Measurements from ENCODE around the gene GMCL1.
A peak's percentile ranks its signal among the peaks of the same experiment; 100 is the strongest.
"Not testable (repeated sequence)": the region's sequence is repeated elsewhere in the genome, so short reads cannot be mapped to it uniquely, and the experiment has no call there.

Gene GMCL1

DNA sequence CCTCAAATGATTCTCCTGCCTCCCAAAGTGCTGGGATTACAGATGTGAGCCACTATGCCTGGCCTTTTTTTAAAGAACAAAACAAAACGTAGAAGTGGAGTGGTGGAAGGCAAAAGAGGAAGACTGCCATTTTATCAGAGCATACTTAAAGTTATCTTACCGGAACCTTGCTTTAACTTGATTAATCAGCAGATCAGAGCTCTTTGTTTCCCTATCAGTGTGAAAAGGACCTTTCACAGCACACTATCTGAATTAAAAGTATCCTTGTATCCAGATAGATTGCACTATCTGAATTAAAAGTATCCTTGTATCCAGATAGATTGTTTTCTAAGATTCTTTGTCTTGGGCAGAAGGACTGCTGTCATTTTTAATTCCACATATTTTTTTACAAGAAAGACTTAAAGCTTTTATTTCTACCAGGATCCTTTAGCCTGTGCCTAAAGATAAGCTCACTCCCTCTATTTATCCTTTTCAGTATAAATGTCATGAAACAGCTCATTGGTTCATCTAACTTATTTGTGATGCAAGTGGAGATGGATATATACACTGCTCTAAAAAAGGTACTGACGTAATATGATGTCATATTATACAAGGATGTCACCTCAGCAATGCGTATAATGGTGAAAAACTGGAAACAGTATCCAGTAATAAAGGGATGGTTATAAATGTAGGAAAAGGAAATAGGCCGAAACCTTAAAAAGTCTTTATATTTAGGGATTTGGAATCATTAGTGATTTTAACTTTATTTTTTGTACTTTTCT is 17.8 kb downstream of the GMCL1 start:
- DNase-seq (ENCODE audit: low read depth in 3 of 3, low spot score in 1 of 3) = no peak

DNA sequence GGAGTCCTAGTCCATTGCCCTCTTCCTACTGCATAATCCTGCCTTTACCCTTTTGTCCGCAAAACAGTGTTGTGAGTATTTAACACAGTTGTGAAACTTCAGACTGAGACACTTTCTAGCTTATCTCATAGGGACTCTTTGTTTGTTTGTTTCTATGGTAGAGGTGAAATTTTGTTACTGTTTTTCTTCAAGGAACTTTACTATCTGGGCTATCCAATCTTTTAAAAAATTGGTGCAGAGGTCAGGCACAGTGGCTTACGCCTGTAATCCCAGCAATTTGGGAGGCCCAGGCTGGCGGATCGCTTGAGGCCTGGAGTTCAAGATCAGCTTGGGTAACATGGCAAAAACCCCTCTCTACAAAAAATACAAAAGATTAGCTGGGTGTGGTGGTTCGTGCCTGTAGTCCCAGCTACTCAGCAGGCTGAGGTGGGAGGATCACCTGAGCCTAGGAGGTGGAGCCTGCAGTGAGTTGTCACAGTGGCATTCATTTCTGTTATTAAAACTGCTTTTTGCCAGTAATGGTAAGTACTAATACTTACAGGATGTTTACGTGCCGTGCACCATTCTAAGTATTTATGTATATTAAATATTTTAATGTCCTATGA is 18.8 kb downstream of the GMCL1 start:
- DNase-seq (ENCODE audit: low read depth in 3 of 3, low spot score in 1 of 3) = no peak

DNA sequence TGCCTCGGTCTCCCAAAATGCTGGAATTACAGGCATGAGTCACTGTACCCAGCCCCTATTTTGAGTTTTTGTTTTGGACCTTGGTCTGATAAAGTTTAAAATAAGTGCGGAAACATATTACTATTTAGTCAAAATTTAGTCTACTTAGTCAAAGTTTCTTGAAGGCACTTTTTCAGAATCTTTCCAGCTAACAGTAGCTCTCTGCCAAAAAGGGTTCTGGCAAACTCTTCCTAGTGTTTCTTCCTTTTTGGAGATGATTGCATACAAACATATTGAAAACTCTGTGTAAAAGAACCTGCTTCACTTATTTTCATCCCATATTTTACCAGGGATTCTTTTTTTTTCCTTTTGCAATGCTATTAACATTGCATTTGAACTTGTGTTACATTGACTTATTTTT is 28.8 kb downstream of the GMCL1 start:
- no peak for DNase-seq (ENCODE audit: low read depth in 3 of 3, low spot score in 1 of 3)

DNA sequence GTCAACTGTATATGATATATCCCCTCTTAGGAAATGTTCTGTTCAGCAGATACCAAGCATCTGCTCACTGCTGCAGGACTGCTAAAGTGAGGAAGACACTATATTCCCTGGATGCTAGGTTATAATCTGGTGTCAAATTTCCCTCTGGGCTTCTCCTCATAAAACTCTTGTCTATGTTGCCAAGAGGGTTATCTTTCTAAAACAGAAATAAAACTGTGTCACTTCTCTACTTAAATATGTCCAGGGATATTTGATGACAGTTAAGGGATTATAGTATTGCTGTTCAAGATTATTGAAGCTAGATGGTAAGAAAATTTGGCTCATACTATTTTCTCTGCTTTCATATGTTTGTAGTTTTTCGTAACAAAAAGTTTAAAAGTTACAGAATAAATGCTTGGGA is 33.8 kb downstream of the GMCL1 start:
- no peak for DNase-seq (ENCODE audit: low read depth in 3 of 3, low spot score in 1 of 3)

DNA sequence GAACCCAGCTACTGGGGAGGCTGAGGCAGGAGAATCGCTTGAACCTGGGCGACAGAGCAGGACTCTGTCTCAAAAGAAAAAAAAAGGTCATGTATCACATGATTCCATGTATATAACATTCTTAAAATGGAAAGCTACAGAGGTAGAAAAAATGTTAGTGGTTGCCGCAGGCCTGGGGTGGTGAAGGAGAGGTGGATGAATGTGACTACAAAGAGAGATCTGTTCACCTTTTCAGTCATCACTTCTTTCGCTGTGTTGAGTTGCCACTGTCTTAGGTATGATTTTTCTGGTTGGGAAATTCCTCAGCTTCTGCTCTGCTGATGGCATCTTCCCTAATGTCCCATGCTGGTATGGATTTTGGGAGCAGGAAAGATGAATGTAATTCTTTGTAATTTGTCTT is 59.0 kb downstream of the GMCL1 start:
- DNase-seq (ENCODE audit: low read depth in 3 of 3, low spot score in 1 of 3) = no peak

DNA sequence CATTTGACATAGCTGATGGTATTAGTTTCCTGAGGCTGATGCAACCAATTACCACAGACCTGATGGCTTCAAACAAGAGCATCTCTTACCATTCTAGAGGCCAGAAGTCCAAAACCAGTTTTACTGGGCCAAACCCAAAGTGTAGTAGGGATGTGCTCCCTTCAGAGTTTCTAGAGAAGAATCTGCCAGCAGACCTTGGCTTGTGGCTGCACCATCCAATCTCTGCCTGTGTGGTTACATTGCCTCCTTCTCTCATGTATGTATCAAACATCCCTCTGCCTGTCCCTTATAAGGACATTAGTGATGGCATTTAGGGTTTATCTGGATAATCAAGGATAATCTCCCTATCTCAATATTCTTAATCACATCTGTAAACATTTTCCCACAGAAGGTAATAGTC is 59.8 kb downstream of the GMCL1 start:
- DNase-seq (ENCODE audit: low read depth in 3 of 3, low spot score in 1 of 3) = no peak

DNA sequence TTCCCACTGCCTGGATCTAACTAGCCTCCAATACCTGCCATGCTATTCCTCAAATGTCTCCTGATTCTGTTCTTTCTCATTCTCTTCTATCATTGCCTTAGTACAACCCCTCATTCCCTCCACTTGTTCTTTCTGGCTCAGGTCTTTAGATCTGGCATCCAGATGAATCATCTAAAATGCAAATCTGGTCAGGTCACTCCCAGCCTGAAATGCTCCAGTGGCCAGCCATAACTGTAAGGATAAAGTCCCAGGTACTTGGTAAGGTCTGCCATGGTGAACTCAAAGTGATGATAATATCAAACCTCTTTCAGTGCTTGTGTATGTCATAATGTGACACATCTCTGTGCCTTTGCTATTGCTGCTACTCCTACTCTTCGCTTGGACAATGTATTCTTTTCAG is 61.4 kb downstream of the GMCL1 start:
- DNase-seq (ENCODE audit: low read depth in 3 of 3, low spot score in 1 of 3) = no peak

DNA sequence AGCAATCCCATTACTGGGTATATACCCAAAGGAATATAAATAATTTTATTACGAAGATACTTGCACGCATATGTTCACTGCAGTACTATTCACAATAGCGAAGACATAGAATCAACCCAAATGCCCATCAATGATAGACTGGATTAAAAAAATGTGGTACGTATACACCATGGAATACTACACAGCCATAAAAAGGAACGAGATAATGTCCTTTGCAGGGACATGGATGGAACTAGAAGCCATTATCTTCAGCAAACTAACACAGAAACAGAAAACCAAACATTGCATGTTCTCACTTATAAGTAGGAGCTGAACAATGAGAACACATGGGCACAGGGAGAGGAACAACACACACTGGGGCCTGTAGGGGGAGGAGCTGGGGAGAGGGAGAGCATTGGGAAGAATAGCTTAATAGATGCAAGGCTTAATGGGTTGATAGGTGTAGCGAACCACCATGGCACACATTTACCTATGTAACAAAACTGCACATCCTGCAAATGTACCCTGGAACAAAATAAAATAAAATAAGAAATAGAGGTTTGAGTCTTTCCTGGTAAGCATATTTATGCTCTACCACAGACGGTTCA is 63.5 kb downstream of the GMCL1 start:
- DNase-seq (ENCODE audit: low read depth in 3 of 3, low spot score in 1 of 3) = not testable (repeated sequence)

DNA sequence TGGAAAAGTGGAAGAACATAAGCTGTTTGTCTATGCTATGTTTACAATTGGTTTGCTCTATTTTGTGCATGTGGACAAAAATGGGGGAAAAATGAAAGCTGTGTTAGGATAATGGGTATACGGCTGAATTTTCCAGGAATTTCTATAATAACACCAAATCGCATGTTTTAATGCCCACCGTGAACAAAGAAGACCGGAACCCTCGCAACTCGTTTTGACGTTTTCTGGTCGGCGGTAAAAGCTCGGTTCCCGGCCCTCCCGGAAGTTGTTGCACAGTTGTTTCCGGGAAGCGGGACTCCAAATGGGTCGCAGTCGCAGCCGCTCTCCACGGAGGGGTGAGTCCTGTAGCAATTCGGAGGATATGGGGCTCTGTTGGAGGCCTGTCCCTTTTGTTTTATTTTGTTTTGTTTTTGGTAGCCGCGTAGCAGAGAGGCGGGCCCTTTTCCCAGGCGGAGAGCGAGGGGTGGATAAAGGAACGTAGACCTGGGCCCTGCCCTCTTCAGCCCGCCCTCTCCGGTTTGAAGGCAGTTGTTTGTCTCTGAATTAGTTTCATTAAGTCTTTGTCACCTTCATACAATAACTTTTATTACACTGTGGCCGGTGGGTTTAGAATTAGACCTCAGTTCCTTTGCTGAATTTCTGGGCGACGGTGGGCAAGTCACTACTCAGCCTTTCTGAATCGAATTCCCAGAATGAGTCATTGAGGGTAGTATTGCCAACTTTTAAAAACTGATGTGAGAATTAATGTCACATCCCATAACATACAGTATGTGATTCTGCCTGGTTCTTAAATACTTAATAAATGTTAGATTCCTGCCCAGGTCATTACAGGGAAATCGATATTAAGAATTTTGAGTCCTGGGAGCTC is 64.5 kb downstream of the GMCL1 start, which contains the start of gene SNRNP27:
TSS of gene SNRNP27 (plus strand) at position 273 of the 868 bp plus-strand sequence. CDS start at position 302, 29 bp downstream.
- peak; percentile 38 to 70 (median 62) for DNase-seq (ENCODE audit: low read depth in 3 of 3, low spot score in 1 of 3)

DNA sequence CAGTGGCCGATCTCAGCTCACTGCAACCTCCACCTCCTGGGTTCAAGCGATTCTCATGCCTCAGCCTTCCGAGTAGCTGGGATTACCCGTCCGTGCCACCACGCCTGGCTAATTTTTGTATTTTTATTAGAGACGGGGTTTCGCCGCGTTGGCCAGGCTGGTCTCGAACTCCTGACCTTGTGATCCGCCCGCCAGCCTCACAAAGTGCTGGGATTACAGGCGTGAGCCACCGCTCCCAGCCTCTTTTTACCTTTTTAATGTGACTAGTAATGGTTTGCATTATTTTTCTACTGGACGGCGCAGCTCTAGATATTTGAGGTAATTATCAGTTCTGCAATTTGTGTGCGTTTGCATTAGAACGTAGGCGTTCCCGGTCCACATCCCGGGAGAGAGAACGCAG is 65.3 kb downstream of the GMCL1 start:
- not testable (repeated sequence) for DNase-seq (ENCODE audit: low read depth in 3 of 3, low spot score in 1 of 3)

DNA sequence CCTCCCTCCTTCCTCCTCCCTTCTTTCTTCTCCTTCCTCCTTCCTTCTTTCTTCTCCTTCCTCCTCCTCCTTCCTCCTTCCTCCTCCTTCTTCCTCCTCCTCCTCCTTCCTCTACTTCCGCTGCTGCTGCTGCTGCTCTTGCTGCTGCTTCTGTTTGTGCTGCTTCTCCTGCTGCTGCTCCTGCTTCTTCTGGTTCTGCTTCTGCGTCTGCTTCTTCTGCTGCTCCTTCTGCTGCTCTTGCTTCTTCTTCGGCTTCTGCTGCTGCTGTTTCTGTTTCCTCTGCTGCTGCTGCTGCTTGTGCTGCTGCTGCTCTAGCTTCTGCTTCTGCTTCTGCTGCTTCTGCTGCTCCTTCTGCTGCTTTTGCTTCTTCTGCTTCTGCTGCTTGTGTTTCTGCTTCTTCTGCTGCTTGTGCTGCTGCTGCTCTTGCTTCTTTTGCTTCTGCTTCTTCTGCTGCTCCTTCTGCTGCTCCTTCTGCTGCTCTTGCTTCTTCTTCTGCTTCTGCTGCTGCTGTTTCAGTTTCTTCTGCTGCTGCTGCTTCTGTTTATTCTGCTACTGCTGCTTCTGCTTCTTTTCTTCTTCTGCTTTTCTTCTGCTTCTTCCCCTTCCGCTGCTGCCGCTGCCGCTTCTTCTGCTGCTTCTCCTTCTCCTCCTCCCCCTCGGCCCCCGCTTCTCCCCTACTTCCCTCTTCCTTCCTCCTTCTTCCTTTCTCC is 72.9 kb downstream of the GMCL1 start:
- no peak for DNase-seq (ENCODE audit: low read depth in 3 of 3, low spot score in 1 of 3)

DNA sequence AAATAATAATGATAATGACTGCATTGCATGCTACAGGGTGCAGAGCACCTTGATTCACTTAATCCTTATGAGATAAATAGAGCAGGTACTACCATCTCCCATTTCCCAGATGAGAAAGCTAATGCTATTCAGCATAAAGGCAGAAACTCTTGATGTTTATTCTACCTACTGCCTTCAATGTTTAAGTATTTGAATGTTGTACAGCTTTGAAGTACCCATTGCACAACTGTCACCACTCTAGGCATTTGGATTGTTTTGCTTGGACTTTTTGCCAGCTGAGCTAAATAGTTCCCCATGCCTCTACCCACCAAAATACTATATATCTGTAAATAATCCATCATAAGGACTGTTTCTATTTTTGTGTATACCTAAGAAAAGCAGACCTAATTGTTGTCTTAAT is 77.8 kb downstream of the GMCL1 start:
- no peak for DNase-seq (ENCODE audit: low read depth in 3 of 3, low spot score in 1 of 3)

DNA sequence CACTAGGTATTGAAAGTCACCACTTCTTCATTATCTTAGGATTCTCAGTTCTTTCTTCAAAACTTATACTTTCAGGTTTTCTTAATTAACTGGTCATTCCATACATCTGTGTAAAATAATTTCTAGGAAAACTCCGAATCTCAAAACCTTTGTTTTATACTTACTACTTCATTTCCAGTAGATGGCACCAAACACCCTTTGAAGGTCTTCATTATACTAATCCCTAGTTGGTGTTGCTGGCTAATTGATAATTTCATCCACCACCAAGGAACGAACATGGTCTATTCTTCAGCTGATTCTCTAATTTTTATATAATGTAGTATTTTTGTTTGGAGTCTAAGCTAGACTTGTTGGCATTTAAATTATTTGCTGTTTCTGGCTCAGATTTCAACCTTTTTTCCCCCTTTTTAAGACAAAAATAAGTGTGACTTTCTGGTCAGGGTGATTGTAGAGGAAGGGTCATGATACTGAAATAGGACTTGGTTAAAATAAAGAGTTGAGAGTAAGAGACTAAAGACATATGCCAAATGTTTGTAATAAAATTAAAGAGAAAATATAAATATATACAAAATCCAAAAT is 82.6 kb downstream of the GMCL1 start:
- no peak for DNase-seq (ENCODE audit: low read depth in 3 of 3, low spot score in 1 of 3)

DNA sequence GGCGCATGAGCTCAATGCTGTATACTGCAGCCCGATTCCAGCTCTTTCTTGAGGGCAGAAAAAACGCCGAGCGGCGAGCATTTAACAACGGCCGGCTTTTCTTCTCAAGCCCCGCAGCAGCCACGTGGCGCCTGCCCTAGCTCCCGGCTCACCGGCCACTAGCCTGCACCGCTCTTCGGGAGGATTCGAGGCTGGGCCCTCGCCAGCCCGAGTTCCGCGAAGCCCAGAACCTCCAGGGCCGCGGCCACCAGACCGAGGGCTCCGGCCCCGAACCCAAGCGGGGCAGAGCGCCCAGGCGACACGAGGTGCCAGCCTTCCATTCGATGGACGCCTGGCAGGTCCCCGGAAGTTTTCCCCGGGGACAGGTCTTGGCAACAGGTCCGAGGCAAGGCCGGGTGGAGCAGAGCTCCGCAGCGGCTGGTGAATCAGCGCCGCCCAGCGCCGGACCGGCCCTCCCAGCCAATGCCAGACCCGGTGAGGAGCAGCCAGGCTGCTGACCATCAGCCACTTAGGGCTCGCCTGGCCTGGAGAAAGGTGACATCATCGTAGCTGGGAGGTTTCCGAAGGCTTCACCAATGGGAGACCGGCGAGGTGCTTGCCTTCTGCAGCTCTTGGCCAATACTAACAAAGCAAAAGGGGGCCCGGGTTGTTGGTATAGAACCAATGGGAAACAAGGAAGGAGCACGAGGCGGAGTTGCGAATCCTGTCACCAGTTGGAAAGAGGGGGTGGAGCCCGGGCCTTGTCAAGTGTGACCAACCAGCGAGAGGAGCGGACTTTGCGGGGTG is 84.9 kb downstream of the GMCL1 start:
- peak; percentile 29 to 100 (median 99) for DNase-seq (ENCODE audit: low read depth in 3 of 3, low spot score in 1 of 3)

DNA sequence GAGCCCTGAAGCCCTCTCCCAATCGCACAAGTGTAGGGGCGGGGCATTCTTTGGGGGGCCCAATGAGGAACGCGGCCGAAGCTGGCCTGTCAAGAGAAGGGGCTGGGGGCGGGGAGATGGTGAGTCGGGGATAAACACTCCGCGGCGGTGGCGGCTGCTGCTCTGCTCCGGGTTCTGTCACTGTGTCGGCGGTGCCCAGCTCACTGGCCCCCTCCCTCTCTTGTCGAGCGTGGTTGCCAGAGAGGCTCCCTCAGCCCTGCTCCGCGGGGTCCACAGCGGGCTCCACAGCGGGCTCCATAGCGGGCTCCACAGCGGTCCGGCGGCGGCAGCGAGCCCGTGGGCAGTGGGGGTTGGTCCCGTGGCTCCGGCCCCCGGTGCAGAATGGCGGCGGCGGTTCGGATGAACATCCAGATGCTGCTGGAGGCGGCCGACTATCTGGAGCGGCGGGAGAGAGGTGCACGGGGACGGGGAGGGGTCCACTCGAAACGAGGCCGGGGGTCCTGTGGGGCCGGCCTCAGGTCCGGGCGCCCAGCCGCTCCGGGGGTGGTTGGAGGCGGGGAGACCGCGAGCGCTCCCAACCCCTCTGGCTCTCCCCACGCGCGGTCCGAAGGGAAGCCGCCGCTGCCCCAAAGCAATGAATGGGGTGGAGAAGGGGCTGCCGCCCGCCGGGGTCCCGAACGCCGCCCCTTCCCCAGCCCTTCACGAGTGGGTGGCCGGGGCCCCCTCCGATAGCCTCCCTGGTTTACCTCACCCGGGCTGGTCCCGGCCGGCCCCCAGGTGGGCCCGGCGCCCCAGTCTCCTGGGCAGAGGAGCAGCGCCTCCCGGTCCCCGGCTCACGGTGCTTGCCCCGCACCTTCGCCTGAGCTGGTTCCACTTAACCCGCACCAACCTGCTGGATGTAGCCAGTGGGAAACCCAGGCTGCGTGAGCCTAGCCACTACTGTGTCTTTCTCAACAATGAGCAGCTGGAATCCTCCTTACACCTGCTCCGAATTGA is 85.8 kb downstream of the GMCL1 start, which contains the start of gene MXD1:
TSS of gene MXD1 (plus strand) at position 160 of the 996 bp plus-strand sequence. CDS start at position 382, 222 bp downstream.
- DNase-seq (ENCODE audit: low read depth in 3 of 3, low spot score in 1 of 3) = peak in 1 of 3 donors; percentile 97

DNA sequence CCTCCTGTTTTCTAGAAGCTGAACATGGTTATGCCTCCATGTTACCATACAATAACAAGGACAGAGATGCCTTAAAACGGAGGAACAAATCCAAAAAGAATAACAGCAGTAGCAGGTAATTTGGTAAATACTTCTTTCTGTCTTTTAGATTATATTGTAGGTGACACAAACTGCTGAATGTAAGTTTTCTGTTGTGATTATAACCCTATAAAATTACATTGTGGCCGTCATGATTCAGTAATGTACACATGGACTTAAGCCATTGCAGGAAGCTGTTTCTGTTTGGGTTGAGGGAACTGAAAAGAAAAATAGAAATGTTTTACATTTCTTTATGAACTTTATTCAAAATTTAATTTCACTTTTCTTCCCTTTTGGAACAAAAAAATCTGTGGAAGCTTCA is 86.6 kb downstream of the GMCL1 start:
- no peak for DNase-seq (ENCODE audit: low read depth in 3 of 3, low spot score in 1 of 3)

DNA sequence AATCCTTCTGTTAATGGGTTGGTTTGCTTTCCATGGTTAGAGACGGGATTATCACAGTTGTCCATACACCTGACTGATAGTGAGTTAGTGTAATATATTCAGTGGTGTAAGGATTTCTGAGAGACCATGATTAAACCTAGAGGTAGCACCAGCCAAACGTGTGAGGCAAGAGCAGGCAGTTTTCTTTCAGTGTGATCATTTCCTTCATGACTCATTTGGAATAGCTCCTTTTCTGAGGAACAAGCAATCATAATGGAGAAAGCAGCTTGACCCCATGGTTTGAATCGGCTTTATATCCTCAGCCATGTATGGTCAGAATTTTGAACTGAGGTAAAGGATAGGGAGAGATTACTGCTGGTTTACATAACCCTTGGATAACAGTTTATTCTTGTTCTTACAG is 88.4 kb downstream of the GMCL1 start:
- DNase-seq (ENCODE audit: low read depth in 3 of 3, low spot score in 1 of 3) = no peak

DNA sequence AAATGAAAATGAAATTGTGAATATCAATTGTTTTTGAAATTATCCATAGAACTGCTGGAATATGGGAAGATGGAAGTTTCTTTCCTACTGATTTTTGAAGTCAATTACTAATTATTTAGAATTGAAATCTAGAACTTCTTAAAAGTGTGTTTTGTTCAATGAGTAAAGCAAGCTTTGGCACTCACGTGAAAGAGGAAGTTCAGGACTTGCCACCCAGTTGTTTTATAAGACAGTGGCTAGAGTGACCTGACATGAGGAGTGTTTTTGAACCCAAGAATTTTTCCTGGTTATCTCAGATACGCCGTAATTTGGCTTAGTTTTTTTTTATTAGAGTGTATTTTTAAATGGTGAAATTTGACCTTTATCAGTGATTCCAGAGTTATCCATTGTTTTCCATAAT is 88.9 kb downstream of the GMCL1 start:
- no peak for DNase-seq (ENCODE audit: low read depth in 3 of 3, low spot score in 1 of 3)
